ENCODE measurements around the gene RUNX1. TPM values are rescaled to one million over a fixed set of nuclear protein-coding genes. Genes with fewer than 3 reads are reported as not detected.

The RUNX1 gene
- total RNA-seq, 1 donor from 2014 or later: 23.9 TPM

- no peak overlapping the region for H3K27ac Mint-ChIP-seq (ENCODE audit: unreplicated experiment)
- H3K9me3 Mint-ChIP-seq (ENCODE audit: unreplicated experiment): no peaks in the 10 kb centered on the region
- DNase-seq (ENCODE audit: extremely low spot score, unreplicated experiment): no peak
Observed at GRCh38 chr21:35057428-35057827, 8.3 kb upstream of the RUNX1 start.

GRCh38 chr21:35053356-35054096 is 4.4 kb upstream of the RUNX1 start:
- Mint-ChIP-seq H3K27me3 (ENCODE audit: unreplicated experiment) (no peaks in the 10 kb centered on the region), H3K4me1 (ENCODE audit: unreplicated experiment) (peaks cover 43% of the 10 kb centered on the region), H3K36me3 (ENCODE audit: unreplicated experiment) (no peaks in the 10 kb centered on the region), H3K27ac (ENCODE audit: unreplicated experiment) (no peak overlapping the region), H3K4me3 (ENCODE audit: unreplicated experiment) (no peak overlapping the region), H3K9me3 (ENCODE audit: unreplicated experiment) (no peaks in the 10 kb centered on the region)
- no peak for DNase-seq (ENCODE audit: extremely low spot score, unreplicated experiment)
- peak; percentile 30 for TF ChIP-seq CTCF (IDR thresholded peaks at IDR 0.05)

More at GRCh38 chr21:35057428-35057827, 8.3 kb upstream of the RUNX1 start:
- Mint-ChIP-seq H3K4me3 (ENCODE audit: unreplicated experiment) (no peak overlapping the region), H3K27me3 (ENCODE audit: unreplicated experiment) (no peaks in the 10 kb centered on the region), H3K4me1 (ENCODE audit: unreplicated experiment) (peaks cover 17% of the 10 kb centered on the region), H3K36me3 (ENCODE audit: unreplicated experiment) (no peaks in the 10 kb centered on the region)
- no peak for TF ChIP-seq CTCF (IDR thresholded peaks at IDR 0.05)

GRCh38 chr21:35052801-35053200 is 3.7 kb upstream of the RUNX1 start:
- no peak for DNase-seq (ENCODE audit: extremely low spot score, unreplicated experiment)
- Mint-ChIP-seq H3K27me3 (ENCODE audit: unreplicated experiment) (no peaks in the 10 kb centered on the region), H3K36me3 (ENCODE audit: unreplicated experiment) (no peaks in the 10 kb centered on the region), H3K4me3 (ENCODE audit: unreplicated experiment) (no peak overlapping the region), H3K9me3 (ENCODE audit: unreplicated experiment) (no peaks in the 10 kb centered on the region), H3K4me1 (ENCODE audit: unreplicated experiment) (peaks cover 50% of the 10 kb centered on the region), H3K27ac (ENCODE audit: unreplicated experiment) (no peak overlapping the region)
- no peak for TF ChIP-seq CTCF (IDR thresholded peaks at IDR 0.05)

- peak; percentile 54 for TF ChIP-seq CTCF (IDR thresholded peaks at IDR 0.05)
- peak overlapping the region; percentile 56 for H3K27ac Mint-ChIP-seq (ENCODE audit: unreplicated experiment)
- no peaks in the 10 kb centered on the region for H3K27me3 Mint-ChIP-seq (ENCODE audit: unreplicated experiment)
- no peaks in the 10 kb centered on the region for H3K9me3 Mint-ChIP-seq (ENCODE audit: unreplicated experiment)
- H3K4me3 Mint-ChIP-seq (ENCODE audit: unreplicated experiment): no peak overlapping the region
- H3K4me1 Mint-ChIP-seq (ENCODE audit: unreplicated experiment): peaks cover 63% of the 10 kb centered on the region
- H3K36me3 Mint-ChIP-seq (ENCODE audit: unreplicated experiment): no peaks in the 10 kb centered on the region
- no peak for DNase-seq (ENCODE audit: extremely low spot score, unreplicated experiment)
Observed at GRCh38 chr21:35051287-35051818, 2.3 kb upstream of the RUNX1 start.

Measured in osteocyte (in vitro differentiated cells).